ENCODE data around the gene MSI2.

- TF ChIP-seq YY1 (IDR thresholded peaks at IDR 0.05; ENCODE audit: insufficient read depth, insufficient read length) (no peak), ZNF274 (IDR thresholded peaks at IDR 0.05; ENCODE audit: low read depth, low read length) (no peak), SUZ12 (IDR thresholded peaks at IDR 0.05; ENCODE audit: extremely low read depth, insufficient read depth, insufficient read length) (no peak)
Measured at GRCh38 chr17:57707892-57708291, 451.6 kb downstream of the MSI2 start.
